Activated T-cell treated with anti-CD3 and anti-CD28 coated beads, Interleukin-2, amount 50 U/mL, for 72 hours (primary cell): Measurements from ENCODE around the gene C4B. TPM values are rescaled to one million over a fixed set of nuclear protein-coding genes. Genes with fewer than 3 reads are reported as not detected.
"Not testable (repeated sequence)": the region's sequence is repeated elsewhere in the genome, so short reads cannot be mapped to it uniquely, and the experiment has no call there.

ENCODE experiments used
- ATAC-seq, 2 donors: fragments of 150-1000 bp; cut with Tn5 transposase; replicated peaks in 1 of 2; 2 replicates each; pipeline ENCODE4 v1.10.0; 2021; ENCODE audit warnings: moderate library complexity in 2 of 2, mild to moderate bottlenecking in 1 of 2
- DNase-seq, 2 donors: peaks; one replicate each; pipeline ENCODE4 v3.0.0; 2021 to 2022; ENCODE audit warnings: mixed read lengths in 1 of 2
- H3K27ac Mint-ChIP-seq: one replicate; pipeline ENCODE4 v1.8.0; 2022; ENCODE audit warnings: mild to moderate bottlenecking, moderate library complexity, mixed read lengths
- H3K27me3 Mint-ChIP-seq: one replicate; pipeline ENCODE4 v1.8.0; 2022; ENCODE audit warnings: low read depth, mixed read lengths
- H3K36me3 Mint-ChIP-seq, 2 donors: one replicate each; pipeline ENCODE4 v1.8.0; 2022; ENCODE audit warnings: mixed read lengths in 2 of 2, mild to moderate bottlenecking in 1 of 2; ENCODE audit not compliant: insufficient read depth in 2 of 2
- H3K4me1 Mint-ChIP-seq: one replicate; pipeline ENCODE4 v1.8.0; 2022; ENCODE audit warnings: low read depth, mixed read lengths
- H3K4me3 Mint-ChIP-seq, 2 donors: one replicate each; pipeline ENCODE4 v1.8.0; 2022; ENCODE audit warnings: mild to moderate bottlenecking in 2 of 2, mixed read lengths in 2 of 2, moderate library complexity in 2 of 2
- H3K9me3 Mint-ChIP-seq, 2 donors: one replicate each; pipeline ENCODE4 v1.8.0; 2022; ENCODE audit warnings: mixed read lengths in 2 of 2
- total RNA-seq, 2 donors: library from RNA; stranded (reverse); gene quantifications; one replicate each; pipeline ENCODE4 v1.2.3, GENCODE V29; 2022

The C4B gene
- total RNA-seq, 2 donors from 2014 or later, result 4.9 to 6.4 TPM

- Mint-ChIP-seq H3K36me3 (no peaks in the 10 kb centered on the region), H3K4me1 (no peaks in the 10 kb centered on the region), H3K9me3 (no peaks in the 10 kb centered on the region), H3K27me3 (no peaks in the 10 kb centered on the region), H3K27ac (no peak overlapping the region), H3K4me3 (no peak overlapping the region)
- DNase-seq, result no peak
- no peak for ATAC-seq
These were observed 31.3 kb downstream of the C4B start for GRCh38 chr6:32045811-32046449.

- Mint-ChIP-seq H3K9me3 (no peaks in the 10 kb centered on the region), H3K27me3 (peaks cover 2% of the 10 kb centered on the region), H3K4me3 (no peak overlapping the region), H3K27ac (no peak overlapping the region), H3K36me3 (no peaks in the 10 kb centered on the region), H3K4me1 (no peaks in the 10 kb centered on the region)
- no peak for ATAC-seq
- no peak for DNase-seq
These were observed 32.0 kb downstream of the C4B start for GRCh38 chr6:32046450-32047083.

GRCh38 chr6:32047084-32047478, 32.5 kb downstream of the C4B start:
- Mint-ChIP-seq H3K27ac (no peak overlapping the region), H3K27me3 (peaks cover 7% of the 10 kb centered on the region), H3K4me1 (no peaks in the 10 kb centered on the region), H3K4me3 (no peak overlapping the region), H3K36me3 (no peaks in the 10 kb centered on the region), H3K9me3 (no peaks in the 10 kb centered on the region)
- no peak for ATAC-seq
- DNase-seq, result no peak

DNA sequence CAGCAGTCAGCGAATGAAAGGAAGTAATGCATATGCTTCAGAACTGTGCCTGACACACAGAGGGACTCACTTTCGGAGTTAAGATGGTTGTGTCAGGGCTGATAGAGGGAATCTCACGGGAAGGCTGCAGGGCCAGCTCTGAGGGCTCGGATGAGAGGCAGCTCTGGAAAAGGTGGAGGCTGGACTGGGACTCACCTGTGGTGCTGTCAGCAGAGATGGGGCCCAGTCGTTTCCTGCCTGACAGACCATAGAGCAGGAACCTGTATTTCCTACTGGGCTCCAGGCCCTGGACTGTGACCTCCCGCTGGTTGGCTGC, 32.9 kb downstream of the C4B start:
- no peak for DNase-seq
- Mint-ChIP-seq H3K36me3 (no peaks in the 10 kb centered on the region), H3K27ac (no peak overlapping the region), H3K9me3 (no peaks in the 10 kb centered on the region), H3K4me1 (no peaks in the 10 kb centered on the region), H3K4me3 (no peak overlapping the region), H3K27me3 (peaks cover 7% of the 10 kb centered on the region)
- ATAC-seq, result no peak

DNA sequence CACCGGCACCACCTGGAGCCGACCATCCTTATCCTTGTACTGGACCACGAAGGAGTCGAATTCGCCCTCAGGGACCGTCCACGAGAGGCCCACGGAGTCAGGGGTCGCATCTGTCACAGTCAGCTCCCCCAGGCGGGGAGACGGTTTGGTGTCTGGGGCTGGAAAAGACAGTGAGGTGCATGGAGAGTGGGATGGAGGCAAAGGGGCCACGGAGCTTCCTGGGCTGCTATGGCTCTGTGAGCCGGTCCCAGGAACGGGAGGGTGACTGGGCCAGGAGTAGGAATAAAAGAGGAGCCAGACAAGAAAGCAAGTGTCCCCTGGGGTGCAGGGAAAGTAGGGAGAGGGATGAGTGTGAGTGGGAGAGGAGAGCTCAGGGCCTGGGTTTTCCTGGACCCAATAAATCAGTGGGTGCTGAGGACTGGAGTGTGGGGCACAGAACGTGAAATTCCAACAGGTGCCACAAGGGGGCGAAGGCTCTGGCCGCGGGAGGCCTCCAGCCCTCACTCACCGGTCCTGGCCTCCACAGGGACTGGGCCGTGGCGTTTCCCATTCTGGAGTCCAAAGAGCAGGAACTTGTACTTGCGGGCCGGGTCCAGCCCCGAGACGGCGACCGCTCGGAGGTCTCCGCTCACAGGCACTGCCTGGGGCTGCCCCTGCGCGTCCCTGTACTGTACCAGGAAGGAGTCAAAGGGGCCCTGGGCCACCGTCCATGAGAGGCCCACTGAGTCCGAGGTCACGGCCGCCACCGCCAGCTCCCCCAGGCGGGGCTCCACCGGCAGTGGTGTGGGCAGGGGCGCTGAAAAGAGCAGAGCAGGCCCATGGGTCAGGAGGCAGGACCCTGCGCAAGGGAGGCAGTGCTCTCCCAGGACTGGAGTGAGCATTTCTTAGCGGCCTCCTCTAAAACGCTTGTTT, 33.5 kb downstream of the C4B start:
- peak; percentile 76 to 79 for DNase-seq
- Mint-ChIP-seq H3K4me3 (no peak overlapping the region), H3K4me1 (no peaks in the 10 kb centered on the region), H3K36me3 (no peaks in the 10 kb centered on the region), H3K27me3 (peaks cover 7% of the 10 kb centered on the region), H3K27ac (no peak overlapping the region), H3K9me3 (no peaks in the 10 kb centered on the region)
- ATAC-seq, result peak; percentile 82 to 83

DNA sequence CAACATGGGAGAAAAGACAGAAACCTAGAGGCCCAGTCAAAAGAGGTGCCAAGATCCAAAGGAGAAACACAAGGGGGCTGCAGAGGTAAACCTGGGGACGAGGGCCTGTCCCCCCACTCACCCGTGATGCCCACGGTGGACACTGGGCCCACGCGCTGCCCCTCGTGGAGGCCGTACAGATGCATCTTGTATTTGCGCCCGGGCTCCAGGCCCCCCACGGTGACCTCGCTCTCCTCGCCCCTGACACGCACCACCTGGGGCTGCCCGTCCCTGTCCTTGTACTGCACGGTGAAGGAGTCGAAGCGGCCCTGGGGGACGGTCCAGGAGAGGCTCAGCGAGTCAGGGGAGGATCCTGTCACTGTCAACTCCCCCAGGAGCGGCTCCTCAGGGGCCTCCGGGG, 34.6 kb downstream of the C4B start:
- not testable (repeated sequence) for H3K4me3 Mint-ChIP-seq, H3K4me1 Mint-ChIP-seq, ATAC-seq

DNA sequence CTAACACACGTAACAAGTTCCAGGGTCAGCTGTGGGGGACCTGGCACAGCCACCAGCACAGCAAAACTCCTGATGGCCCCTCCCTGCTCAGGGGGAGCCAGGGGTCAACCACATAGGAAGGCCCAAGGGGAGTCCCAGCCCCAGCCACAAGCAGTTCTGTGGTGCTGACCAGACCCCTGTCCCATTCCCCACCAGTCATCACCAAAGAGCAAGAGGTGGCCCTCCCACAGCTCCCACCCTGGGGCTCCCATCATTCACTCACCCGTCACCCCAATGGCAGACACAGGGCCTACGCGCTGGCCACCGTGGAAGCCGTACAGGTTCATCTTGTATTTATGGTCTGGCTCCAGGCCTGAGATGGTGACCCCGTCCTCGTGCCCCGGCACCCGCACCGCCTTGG, 35.1 kb downstream of the C4B start:
- H3K27me3 Mint-ChIP-seq, H3K4me1 Mint-ChIP-seq, H3K27ac Mint-ChIP-seq, H3K36me3 Mint-ChIP-seq, ATAC-seq, DNase-seq, H3K4me3 Mint-ChIP-seq, H3K9me3 Mint-ChIP-seq: not testable (repeated sequence)

More for the DNA sequence above, 34.6 kb downstream of the C4B start:
- DNase-seq, H3K27me3 Mint-ChIP-seq, H3K36me3 Mint-ChIP-seq, H3K9me3 Mint-ChIP-seq, H3K27ac Mint-ChIP-seq: not testable (repeated sequence)

- Mint-ChIP-seq H3K9me3 (no peaks in the 10 kb centered on the region), H3K36me3 (no peaks in the 10 kb centered on the region), H3K4me3 (no peak overlapping the region), H3K27ac (no peak overlapping the region), H3K27me3 (peaks cover 7% of the 10 kb centered on the region), H3K4me1 (no peaks in the 10 kb centered on the region)
- DNase-seq (no peak), ATAC-seq (no peak)
These were observed 36.0 kb downstream of the C4B start for GRCh38 chr6:32050562-32050961.

DNA sequence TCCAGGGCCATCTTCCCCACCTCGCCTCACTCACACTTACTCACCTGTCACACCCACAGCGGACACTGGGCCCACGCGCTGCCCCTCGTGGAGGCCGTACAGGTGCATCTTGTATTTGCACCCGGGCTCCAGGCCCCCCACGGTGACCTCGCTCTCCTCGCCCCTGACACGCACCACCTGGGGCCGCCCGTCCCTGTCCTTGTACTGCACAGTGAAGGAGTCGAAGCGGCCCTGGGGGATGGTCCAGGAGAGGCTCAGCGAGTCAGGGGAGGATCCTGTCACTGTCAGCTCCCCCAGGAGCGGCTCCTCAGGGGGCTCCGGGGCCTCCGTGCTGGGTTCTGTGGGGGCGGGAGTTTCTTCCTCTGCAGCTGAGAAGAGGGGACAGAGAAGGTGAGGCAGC, 38.0 kb downstream of the C4B start:
- H3K9me3 Mint-ChIP-seq, DNase-seq, H3K4me3 Mint-ChIP-seq, H3K36me3 Mint-ChIP-seq, H3K4me1 Mint-ChIP-seq, H3K27ac Mint-ChIP-seq, ATAC-seq, H3K27me3 Mint-ChIP-seq: not testable (repeated sequence)

DNA sequence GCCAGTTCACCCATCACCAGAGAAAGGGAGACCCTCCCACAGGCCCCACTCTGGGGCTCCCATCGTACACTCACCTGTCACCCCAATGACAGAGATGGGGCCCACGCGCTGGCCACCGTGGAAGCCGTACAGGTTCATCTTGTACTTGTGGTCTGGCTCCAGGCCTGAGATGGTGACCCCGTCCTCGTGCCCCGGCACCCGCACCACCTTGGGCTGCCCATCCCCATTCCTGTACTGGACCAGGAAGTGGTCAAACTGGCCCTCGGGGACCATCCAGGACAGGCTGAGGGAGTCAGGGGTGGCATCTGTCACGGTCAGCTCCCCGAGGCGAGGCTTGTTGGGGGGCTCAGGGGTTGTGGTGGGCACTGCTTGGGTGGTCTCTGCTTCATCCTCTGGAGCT, 38.7 kb downstream of the C4B start:
- H3K9me3 Mint-ChIP-seq, H3K27me3 Mint-ChIP-seq, H3K4me3 Mint-ChIP-seq, H3K27ac Mint-ChIP-seq, H3K4me1 Mint-ChIP-seq, ATAC-seq, H3K36me3 Mint-ChIP-seq, DNase-seq: not testable (repeated sequence)

DNA sequence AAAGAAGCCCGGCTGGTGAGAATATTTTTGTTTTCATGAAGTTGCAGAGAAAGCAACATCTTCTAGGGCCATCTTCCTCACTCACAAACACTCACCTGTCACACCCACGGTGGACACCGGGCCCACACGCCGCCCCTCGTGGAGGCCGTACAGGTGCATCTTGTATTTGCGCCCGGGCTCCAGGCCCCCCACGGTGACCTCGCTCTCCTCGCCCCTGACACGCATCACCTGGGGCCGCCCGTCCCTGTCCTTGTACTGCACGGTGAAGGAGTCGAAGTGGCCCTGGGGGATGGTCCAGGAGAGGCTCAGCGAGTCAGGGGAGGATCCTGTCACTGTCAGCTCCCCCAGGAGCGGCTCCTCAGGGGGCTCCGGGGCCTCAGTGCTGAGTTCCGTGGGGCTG, 41.2 kb downstream of the C4B start:
- not testable (repeated sequence) for H3K27ac Mint-ChIP-seq, H3K9me3 Mint-ChIP-seq, ATAC-seq, H3K27me3 Mint-ChIP-seq, H3K4me3 Mint-ChIP-seq, H3K4me1 Mint-ChIP-seq, DNase-seq, H3K36me3 Mint-ChIP-seq

- Mint-ChIP-seq H3K27ac (no peak overlapping the region), H3K9me3 (no peaks in the 10 kb centered on the region), H3K4me1 (no peaks in the 10 kb centered on the region), H3K4me3 (no peak overlapping the region), H3K36me3 (no peaks in the 10 kb centered on the region), H3K27me3 (peaks cover 7% of the 10 kb centered on the region)
- DNase-seq, result no peak
- ATAC-seq, result no peak
These were observed 41.7 kb downstream of the C4B start for GRCh38 chr6:32056254-32056653.

DNA sequence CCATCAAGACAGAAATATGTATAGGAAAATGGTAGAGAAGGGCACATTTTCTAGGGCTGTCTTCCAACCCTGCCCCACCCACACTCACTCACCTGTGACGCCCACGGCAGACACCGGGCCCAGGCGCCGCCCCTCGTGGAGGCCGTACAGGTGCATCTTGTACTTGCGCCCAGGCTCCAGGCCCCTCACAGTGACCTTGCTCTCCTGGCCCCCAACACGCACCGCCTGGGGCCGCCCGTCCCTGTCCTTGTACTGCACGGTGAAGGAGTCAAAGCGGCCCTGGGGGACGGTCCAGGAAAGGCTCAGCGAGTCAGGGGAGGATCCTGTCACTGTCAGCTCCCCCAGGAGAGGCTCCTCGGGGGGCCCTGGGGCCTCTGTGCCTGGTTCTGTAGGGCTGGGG, 43.4 kb downstream of the C4B start:
- H3K36me3 Mint-ChIP-seq, result no peaks in the 10 kb centered on the region
- no peaks in the 10 kb centered on the region for H3K27me3 Mint-ChIP-seq
- no peak for DNase-seq
- no peaks in the 10 kb centered on the region for H3K9me3 Mint-ChIP-seq
- H3K4me1 Mint-ChIP-seq, result no peaks in the 10 kb centered on the region
- ATAC-seq, result no peak
- H3K4me3 Mint-ChIP-seq, result no peak overlapping the region
- no peak overlapping the region for H3K27ac Mint-ChIP-seq
